Cerebellar cortex (tissue), 1 donor: ENCODE measurements around the gene LRRC3B.
A peak's percentile ranks its signal among the peaks of the same experiment; 100 is the strongest.
"Not testable (repeated sequence)": the region's sequence is repeated elsewhere in the genome, so short reads cannot be mapped to it uniquely, and the experiment has no call there.

Experiments
- DNase-seq: peaks from one replicate; pipeline ENCODE4 v3.0.0-alpha.2; 2015; ENCODE audit warnings: low spot score

The LRRC3B gene, protein sequence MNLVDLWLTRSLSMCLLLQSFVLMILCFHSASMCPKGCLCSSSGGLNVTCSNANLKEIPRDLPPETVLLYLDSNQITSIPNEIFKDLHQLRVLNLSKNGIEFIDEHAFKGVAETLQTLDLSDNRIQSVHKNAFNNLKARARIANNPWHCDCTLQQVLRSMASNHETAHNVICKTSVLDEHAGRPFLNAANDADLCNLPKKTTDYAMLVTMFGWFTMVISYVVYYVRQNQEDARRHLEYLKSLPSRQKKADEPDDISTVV

DNA sequence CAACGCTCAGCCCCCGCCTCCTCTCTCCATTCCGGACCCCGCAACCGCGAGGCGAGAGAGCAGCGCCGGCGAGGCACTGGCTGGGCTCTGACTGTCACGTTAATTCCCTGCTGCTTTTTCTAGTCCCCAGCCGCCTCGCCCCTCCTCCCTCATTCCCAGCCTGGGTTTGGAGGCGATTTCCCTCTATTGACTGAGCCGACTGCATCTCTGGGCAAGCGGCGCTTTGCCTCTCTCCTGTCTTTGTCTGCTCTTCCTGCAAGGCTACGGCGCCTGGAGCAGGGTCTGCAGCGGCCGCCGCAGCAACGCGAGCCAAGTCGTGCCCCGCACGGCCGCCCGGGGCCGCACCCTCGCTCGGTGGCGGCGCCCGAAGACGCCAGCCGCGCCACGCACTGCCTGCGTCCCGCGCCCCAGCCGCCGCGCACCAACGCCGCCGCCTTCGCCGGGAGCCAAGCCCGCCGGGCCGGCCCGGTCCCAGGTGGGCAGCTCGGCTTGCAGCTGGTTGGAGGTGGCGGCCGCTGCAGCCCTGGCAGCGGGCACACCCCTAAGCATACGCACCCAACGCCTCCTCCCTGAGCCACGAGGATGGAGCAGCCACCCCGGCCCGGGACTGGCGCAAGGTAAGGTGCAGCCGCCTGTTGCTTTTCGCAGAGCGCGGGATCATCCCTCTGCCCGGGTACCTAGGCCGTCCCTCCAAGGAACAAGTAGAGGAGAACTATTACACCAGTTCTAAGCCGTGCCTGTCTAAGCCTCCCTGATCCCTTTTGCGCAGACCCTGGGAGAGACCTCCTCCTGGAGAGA is at the start of gene LRRC3B:
TSS of gene LRRC3B (plus strand) at position 152 of the 798 bp plus-strand sequence. CDS start 86,901 bp downstream, outside the sequence.
- DNase-seq = peak; percentile 70

DNA sequence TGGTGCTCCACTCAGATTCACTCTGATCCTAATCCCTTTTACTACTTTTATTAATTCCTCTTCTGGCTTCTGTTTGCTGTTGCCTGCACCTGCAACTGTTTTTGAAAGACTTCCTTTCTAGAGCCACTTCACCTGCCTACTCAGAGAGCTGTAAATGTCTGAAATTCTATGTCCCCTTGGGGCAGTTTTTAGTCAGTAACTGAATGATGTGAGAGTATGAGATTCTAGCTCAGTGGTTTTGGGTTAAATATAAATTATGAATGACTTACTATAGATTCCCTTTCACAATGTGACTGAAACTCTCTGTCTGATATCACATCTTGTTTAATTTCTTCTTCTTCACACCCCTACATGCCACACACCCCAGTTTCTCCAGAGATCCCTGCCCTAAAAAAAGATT is 47.8 kb upstream of the LRRC3B start:
- DNase-seq = no peak

DNA sequence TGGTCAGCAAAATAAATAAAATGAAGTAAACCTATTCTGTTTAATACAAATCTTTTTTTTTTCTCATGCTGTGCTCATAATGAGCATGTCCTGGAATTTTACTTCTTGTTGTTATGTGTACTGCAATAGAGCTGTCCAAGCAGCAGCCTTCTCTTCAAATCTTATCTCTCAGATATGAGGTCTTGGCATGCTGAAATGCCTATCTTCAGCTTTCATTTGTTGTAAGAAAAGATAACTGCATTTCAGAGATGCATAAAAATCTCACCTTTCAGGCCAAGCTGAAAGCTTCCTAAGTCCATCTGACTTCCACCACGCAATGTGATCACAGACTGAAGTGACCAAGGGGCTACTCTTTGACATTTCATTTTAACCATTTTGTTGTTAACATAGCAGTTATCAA is 43.5 kb upstream of the LRRC3B start:
- no peak for DNase-seq

DNA sequence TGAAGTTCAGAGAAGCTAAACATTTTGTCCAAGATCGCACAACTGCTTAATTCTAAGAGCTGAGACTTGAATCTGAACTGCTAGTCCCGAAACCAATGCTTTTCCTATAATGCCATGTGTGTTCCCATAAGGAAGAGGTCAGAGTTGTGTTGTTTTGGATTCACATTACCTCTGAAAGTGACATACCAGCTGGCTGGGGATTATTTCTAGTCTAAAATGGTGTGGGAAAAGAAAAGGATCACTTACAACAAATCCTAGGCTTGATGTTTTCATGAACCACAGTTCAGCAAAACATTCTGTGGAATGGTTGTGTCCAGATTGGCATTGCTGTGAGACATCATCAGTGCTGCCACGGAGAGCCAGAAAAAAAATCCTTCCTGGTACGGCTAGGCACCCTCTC is 35.0 kb upstream of the LRRC3B start:
- no peak for DNase-seq

DNA sequence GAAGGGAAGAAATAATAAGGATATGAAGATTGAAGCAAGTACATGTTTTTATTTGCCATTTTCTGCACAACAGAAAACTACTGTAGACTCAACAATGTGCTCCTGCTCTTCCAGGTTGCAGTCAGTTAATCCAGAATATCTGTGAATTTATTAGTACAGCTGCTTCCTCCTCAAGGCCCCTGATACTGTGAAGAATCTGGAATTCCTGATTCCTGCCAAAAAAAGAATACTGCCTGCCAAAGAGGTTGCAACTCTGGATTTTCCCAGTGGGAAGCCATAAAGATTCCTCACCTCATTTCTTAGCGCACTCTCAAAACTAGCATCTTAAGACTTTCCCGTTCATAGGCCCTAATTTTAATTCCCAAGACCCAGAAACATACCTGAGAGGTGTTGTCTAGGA is 33.6 kb upstream of the LRRC3B start:
- DNase-seq = no peak

DNA sequence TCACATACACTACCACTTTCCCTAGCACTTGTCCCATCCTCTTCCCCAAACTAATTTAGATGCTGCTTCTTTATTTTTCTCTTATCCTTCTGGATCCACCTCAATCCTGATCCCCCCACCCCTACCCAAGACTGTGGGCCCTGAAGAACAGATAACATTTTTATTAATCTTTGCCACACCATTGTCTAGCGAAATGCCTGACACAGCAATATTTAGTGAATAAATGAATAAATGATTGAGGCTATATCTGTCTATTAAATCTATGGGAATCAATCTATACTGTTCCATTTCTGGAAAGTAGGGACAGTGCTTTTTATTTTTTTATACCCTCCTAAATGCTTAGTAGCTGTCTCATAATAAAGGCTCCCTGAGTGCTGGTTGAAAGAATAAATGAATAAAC is 32.9 kb upstream of the LRRC3B start:
- no peak for DNase-seq

DNA sequence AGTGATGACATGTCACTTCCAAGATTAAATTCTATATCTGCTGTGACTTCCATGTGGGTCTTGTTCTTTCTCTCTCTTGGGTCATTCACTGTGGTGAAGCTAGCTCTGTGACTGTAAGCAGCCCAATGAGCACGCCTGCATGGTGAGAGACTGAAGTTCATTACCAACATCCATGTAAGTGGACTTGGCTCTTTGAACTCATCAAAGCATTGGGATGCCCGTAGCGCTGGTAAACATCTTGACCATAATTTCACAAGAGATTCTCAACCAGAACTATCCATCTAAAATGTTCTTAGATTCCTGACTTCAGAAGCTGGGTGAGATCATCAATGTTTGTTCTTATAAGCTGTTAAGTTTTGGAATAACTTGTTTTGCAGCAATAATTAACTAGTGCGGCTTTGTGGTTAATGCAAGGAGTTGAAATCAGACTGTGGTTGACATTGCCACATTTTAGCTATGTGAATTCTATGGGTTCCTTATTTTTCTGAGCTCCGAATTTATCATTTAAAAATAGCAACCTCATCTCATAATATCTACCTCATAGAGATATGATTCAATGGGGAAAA is 31.6 kb upstream of the LRRC3B start:
- no peak for DNase-seq

DNA sequence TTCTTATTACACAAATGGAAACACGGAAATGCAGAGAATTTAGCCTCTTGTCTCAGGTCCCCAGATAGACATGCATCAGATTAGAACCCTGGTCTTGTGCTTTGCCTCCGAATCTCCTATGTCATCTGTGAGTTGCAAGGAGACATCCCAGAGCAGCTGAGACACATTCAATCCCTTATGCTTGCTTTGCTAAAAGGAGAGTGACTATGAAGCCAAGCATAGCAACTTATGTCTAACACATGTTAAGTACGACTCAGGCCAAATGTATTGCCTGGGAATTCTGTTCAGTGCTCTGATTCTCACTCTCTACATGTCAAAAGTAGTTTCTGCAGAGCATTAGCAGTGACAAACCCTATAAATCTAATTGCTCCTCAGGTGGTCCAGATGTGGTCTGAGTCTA is 30.6 kb upstream of the LRRC3B start:
- DNase-seq = no peak

DNA sequence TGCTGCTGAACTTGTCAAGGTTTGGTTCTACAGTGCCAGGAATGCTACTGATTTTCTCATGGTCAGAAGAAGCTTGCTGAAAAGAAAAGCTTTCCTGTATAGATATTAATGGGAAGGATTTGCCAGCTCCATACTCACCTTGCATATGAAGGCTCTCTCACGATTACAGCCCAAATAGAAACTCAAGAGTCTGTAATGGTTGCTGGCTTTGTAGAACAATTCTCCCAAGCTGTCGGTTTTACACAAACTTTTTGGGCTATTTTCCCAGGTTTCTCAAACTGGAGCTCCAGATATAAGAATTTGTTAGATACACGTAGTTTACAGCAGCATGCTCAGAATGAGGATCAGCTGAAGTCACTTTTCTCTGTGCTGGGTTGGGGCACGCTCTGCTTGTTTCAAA is 30.1 kb upstream of the LRRC3B start:
- no peak for DNase-seq

DNA sequence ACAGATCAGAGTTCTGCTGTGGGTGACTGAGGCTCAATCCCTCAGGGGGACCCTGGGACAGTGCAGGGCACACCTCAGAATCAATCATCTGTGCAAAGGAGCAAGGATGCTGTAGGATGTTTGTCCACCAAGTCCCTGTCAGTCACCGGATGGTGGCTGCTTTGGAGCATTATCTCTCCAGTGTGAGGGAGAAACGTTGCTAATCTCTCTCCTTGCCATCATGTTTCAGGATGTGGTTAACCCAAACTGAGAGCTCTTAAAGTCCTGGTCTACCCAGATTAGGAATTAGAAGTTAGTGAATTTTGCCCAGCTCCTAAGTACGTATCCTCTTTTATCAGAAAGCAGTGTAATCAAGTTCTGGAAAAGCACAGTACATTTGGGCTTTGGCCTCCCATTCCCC is 26.2 kb upstream of the LRRC3B start:
- no peak for DNase-seq

DNA sequence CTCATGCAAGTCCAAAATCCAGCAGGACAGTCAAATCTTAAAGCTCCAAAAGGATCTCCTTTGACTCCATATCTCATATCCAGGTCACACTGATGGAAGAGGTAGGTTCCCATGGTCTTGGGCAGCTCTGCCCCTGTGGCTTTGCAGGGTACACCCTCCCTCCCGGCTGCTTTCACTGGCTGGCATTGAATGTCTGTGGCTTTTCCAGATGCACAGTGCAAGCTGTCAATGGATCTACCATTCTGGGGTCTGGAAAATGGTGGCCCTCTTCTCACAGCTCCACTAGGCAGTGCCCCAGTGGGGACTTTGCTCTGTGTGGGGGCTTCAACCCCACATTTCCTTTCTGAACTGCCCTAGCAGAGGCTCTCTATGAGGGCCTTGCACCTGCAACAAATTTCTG is 19.3 kb upstream of the LRRC3B start:
- not testable (repeated sequence) for DNase-seq

DNA sequence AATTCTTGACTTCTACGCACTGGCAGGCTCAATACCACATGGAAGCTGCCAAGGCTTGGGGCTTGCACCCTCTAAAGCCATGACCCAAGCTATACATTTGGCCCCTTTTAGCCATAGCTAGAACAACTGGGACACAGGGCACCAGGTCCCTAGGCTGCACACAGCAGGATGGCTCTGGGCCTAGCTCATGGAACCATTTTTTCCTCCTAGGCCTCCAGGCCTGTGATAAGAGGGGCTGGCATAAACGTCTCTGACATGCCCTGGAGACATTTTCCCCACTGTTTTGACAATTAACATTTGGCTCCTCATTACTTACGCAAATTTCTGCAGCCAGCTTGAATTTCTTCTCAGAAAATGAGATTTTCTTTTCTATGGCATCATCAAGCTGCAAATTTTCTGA is 18.8 kb upstream of the LRRC3B start:
- DNase-seq = not testable (repeated sequence)

DNA sequence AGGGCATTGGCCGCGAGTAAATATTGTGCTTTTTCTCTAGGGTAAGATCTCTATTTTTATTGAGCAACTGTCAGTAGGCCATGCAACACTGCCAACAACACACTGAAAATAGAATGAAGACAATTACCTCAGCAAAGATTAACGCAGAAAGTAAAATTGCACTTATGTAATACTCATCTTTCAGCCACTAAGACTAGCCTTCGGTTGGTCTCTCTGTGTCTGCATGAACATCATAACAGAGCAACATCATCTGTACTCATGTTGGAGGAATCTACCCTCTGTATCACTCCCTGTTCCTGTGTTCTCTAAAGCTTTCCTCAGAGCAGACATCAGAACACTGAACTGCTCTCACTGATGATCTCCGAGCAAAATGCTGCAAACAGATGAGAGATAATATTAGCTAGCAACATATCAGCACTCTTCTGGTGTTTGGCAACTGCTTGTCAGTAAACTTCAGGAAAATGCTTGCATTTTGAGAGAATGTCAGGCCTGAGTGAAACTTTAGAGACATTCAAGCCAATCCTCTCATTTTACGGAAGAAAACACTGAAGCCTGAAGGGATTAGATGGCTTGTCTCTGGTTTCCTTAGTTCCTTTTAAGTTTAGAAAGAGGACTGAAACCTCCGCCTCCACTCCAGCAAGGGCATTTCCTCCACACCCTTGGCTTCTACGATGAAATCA is 8.4 kb upstream of the LRRC3B start:
- peak; percentile 10 for DNase-seq

DNA sequence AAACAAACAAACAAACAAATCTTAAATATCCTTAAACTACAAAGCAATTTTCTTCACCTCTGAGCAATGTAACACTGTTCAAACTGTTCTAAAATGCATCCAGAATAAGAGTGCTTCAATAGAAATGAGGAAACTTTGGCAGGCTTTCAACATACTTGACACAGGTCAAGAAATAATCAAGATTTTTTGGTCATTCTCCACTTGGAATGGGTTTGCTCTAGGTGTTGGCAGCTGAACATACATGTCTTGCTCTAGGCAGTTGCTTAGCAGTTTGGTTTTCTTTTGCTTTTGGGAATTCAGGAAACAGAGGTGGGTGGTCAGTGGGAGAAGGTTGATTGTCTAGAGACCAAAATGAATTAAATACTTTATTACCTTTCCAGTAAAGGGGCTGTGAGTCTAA is 1.4 kb upstream of the LRRC3B start:
- peak; percentile 48 for DNase-seq

DNA sequence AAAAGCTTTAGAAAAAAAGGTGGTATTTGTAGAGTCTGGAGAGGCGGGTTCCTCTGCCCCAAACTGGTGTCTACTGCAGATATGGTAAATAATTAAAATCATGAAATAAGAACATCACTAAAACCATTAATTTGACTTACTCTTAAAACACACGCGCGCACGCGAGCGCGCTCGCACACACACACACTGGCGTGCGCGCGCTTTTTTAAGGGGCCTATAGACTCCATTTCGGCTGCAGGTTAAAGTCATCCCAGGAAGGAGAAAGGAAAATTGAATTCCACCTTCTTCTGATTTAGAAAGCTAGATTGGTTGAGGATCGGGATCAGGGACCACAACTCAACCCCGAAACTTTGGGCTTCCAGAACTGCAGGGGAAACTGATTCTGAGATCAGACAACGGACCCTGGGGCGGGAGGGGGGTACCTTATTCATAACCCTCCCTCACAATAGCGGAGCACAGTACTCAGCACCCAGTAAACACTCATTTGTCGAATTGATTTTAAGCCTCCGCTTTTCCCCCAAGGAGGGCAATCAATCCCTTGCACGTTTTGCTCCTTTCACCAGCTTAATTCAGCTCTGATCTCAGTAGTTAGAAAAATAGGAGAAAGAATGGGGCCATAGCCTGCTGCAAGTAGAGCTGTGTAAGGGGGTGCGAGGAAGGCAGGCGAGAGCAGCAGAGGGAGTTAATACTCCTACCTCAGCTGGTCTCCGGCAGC is 509 bp upstream of the LRRC3B start:
- peak; percentile 66 for DNase-seq

DNA sequence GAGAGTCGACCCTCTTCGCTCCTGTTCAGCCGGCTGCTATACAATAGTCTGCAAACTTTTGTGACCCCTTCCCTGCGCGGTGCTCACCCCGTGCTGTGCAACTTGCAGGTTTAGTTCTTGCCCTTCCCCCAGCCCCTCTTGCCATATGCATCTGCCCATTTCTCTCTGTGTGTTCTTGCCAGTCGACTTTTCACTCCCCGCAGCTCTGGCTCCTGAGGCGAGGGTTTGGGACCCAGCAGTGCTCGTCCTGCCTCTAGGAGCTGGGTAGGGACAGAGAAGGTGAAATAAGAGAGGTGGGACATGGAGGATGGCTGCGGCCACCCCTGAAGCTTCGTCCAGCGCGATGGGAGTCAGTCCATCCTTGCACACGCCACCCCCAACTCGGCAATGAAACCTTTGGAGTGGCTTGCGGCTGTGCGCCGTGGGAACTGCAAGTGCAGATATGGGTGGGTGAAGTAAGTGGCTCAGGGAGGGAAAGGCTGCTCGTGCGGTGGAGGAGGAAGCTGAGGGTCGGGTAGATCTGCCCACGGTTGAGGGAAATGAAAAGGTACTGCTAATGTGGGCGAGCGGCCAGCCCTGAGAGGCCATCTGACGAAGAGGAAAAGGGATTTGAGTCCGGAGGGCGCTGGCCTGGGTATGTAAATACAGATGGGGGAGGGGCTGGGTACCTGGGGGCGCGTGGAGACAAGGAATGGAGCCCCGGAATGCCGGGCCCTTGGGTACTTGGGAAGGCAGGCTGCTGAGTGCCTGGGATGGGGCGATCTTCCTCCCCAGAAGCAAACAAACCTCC is 1.0 kb downstream of the LRRC3B start:
- DNase-seq = peak; percentile 56

DNA sequence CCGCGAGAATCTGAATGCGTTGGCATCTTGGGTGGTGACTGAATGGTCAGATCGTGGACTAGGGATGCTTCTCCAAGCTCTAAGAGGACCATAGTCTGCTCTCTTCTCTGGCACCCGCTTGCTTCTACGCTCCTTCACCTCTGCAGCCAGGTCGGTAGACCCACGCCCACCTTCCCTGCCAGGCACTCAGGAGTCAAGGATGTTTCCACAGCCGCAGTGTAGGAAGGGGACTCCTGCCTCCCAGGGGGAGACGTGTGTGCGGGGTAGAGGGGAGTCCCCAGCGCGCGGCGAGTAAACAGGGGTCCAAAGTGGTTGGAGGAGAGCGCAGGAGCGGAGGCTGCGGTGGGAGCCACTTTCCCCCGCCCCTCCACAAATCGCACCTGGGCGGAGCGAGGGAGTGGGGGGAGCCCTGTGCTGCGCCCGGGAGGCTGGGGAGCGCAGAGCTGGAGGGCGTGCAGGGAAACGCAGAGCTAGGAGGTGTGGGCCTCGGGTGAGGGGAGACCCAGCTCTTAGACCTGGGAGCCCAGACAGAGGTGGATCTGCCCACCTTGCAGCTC is 1.7 kb downstream of the LRRC3B start:
- peak; percentile 73 for DNase-seq

DNA sequence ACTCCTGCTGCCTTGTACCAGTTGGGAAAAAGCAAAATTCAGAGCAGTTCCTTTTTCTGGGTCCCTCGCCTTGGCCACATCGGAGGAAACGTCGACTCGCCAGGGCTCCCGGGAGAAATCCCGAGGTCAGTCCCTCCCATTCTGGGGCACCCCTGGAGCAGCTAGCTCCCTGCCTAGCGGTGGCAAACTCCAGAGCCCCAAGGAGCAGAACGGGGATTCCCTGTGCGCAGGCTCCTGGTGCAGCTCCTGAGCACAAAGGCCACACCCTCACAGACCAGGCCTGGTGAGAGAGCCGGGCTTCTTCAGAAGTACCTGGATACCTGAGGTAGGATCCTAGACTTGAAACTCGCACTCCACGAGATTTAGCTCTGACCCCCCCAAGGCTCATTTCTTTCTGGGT is 2.6 kb downstream of the LRRC3B start:
- DNase-seq = peak; percentile 78

DNA sequence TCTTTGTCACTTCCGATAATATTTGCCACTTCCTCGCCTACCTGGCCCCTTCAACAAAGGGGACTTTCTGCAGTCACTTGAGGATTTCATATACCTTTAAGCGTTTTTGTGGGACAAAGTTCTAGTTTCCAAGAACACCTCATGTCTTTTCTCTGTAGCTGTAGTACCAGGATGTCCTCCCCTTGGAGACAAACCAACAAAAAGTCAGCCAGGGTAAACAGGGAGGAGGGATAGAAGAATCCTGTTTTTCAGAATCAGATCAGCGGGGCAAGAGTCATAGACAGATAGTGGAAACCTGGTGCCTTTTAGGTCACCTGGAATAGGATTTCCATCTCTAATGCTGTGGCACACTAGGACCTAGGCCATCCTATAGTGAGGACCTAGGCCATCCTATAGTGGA is 4.5 kb downstream of the LRRC3B start:
- peak; percentile 60 for DNase-seq

DNA sequence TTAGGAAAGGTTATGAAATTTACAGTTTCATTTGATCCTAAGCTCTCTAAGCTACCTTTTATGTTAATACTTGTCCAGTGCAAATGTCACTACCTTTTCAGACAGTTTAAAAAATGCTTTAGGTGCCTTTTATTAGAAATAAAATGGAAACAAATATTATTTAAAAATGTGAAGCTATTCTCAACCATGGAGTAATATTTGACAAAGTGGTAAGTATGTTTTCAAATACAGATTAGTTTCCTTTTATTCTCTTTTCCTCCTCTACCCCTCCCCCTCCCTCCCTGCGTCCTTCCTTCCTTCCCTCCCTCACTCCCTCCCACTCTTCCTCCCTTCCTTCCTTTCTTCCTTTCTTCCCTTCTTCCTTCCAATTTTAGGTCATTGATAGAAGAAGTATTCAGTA is 6.3 kb downstream of the LRRC3B start:
- DNase-seq = no peak
